NCI-H226 (cell line): ENCODE results near the gene ZSWIM5.
"Not testable (repeated sequence)": the region's sequence is repeated elsewhere in the genome, so short reads cannot be mapped to it uniquely, and the experiment has no call there.

Experiments
- DNase-seq: peaks from one replicate; pipeline ENCODE4 v3.0.0-alpha.2; 2015

ZSWIM5 gene

DNA sequence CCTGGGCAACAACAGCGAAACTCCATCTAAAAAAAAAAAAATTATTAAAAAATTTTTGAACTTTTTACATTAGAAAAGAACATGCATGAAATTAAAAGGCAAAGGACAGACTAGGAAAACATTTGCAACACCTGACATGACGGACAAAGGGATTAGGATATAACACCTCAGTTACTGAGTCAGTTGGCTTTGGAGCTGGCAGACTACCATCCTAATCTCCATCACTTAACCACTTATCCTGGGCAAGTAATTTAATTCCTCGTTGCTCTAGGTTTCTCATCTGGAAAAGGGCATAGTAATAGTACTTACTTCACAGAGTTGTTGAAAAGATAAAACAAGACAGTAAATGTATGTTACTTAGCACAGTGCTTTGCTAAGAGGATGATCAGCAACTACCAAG is 207.2 kb downstream of the ZSWIM5 start:
- no peak for DNase-seq

- no peak for DNase-seq
Observed at GRCh38 chr1:44995467-44996238, 210.8 kb downstream of the ZSWIM5 start.

DNA sequence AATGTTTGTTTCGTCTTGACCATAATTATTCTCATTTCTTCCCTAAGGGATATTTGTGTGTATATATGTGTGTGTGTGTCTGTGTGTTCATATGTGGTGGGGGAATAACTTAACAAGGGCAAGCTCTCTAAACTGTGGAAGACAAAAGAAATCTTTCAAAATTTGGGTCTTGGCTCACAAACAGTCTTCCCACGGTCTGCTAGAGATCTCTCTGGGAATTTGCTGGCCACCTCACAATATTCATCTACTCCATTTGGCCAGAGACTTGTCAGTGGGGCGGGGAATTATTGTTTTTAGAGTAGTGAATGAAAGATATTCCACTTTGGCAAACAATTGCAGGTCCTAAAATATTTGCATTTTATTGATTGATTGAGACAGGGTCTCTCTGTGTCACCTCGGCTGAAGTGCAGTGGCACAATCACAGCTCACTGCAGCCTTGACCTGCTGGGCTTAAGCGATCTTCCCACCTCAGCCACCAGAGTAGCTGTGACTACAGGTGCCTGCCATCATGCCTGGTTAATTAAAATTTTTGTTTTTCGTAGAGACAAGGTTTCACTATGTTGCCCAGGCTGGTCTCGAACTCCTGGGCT is 212.0 kb downstream of the ZSWIM5 start:
- no peak for DNase-seq

GRCh38 chr1:44988531-44989156 is 217.8 kb downstream of the ZSWIM5 start:
- DNase-seq: no peak

DNA sequence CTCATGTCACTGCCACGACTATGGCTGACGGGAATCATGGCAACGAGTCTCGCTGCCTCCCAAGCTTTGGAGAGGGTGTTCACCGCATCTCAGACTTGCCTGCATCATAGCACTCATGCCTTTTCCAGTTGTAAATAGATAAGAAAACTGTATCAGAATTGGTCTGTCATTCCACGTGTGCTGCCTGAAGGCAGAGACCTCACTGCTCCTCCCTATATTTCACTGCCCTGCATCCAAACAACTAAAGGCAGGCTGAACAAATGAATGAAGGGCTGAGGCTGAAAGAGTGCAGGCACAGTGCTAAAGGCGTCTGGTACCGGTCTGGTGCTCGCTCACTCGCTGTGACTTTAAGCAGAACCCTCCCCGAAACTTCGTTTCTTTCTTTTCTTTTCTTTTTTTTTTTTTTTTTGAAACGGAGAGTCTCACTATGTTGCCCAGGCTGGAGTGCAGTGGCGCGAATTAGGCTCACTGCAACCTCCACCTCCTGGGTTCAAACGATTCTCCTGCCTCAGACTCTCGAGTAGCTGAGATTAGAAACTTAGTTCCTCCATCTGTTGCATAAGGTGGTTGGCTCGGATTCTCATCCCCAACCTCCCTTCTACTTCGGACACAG is 220.6 kb downstream of the ZSWIM5 start:
- no peak for DNase-seq

- not testable (repeated sequence) for DNase-seq
Observed at GRCh38 chr1:44977372-44977771, 229.0 kb downstream of the ZSWIM5 start.

- no peak for DNase-seq
Observed at GRCh38 chr1:44976252-44976651, 230.2 kb downstream of the ZSWIM5 start.

- no peak for DNase-seq
Observed at GRCh38 chr1:44973645-44974044, 232.8 kb downstream of the ZSWIM5 start.

DNA sequence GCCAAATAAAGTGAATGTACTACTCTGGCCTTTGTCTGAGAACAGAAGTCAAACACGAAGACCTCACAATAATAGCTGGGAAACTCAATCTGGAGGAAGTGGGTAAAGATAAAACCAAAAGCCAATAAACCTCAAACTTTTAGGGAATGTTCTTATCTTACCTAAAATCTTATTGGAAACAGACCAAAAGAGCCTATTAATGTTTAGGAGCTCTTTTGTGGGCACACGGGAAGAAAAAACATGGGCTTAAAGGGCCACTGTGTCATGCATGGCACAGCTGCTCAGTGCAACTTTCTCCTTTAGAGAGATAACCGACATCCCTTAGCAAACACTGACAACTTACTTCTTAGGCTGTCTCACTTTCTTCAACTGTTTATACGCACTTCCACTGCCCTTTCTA is 236.1 kb downstream of the ZSWIM5 start:
- DNase-seq: no peak
